Measurements from ENCODE around the gene TPCN2. TPM values are rescaled to one million over a fixed set of nuclear protein-coding genes. Genes with fewer than 3 reads are reported as not detected.

Gene TPCN2
- total and polyA plus RNA-seq, 2 donors from 2014 or later = 12.9 to 22.4 TPM

- Histone ChIP-seq H3K27me3 (ENCODE audit: control insufficient read depth, insufficient read depth, low read length) (no peaks in the 10 kb centered on the region), H3K9ac (ENCODE audit: low read length in 3 of 3) (no peak overlapping the region), H3K36me3 (ENCODE audit: control insufficient read depth in 2 of 3, insufficient read depth in 3 of 3, low read length in 3 of 3) (no peaks in the 10 kb centered on the region), H3K9me3 (ENCODE audit: control insufficient read depth in 2 of 3, insufficient read depth in 1 of 3, low read length in 3 of 3) (no peaks in the 10 kb centered on the region), H3K27ac (ENCODE audit: low read depth in 2 of 2, low read length in 2 of 2) (no peak overlapping the region), H3K4me3 (ENCODE audit: low read length in 3 of 3) (no peak overlapping the region), H3K4me1 (ENCODE audit: control insufficient read depth in 2 of 3, insufficient read depth in 2 of 3, low read depth in 1 of 3, low read length in 3 of 3) (no peaks in the 10 kb centered on the region)
- TF ChIP-seq, protein P1, sequence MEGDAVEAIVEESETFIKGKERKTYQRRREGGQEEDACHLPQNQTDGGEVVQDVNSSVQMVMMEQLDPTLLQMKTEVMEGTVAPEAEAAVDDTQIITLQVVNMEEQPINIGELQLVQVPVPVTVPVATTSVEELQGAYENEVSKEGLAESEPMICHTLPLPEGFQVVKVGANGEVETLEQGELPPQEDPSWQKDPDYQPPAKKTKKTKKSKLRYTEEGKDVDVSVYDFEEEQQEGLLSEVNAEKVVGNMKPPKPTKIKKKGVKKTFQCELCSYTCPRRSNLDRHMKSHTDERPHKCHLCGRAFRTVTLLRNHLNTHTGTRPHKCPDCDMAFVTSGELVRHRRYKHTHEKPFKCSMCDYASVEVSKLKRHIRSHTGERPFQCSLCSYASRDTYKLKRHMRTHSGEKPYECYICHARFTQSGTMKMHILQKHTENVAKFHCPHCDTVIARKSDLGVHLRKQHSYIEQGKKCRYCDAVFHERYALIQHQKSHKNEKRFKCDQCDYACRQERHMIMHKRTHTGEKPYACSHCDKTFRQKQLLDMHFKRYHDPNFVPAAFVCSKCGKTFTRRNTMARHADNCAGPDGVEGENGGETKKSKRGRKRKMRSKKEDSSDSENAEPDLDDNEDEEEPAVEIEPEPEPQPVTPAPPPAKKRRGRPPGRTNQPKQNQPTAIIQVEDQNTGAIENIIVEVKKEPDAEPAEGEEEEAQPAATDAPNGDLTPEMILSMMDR (IDR thresholded peaks at IDR 0.05; ENCODE audit: borderline replicate concordance, extremely low read depth, insufficient read depth) = no peak
- intact Hi-C loops (cut with DNase I) = no loop called here
- FAIRE-seq = no peak
- DNase-seq = peak in 2 of 5 donors; percentile 58 to 68
Observed at GRCh38 chr11:69178819-69179482, 130.2 kb downstream of the TPCN2 start.

DNA sequence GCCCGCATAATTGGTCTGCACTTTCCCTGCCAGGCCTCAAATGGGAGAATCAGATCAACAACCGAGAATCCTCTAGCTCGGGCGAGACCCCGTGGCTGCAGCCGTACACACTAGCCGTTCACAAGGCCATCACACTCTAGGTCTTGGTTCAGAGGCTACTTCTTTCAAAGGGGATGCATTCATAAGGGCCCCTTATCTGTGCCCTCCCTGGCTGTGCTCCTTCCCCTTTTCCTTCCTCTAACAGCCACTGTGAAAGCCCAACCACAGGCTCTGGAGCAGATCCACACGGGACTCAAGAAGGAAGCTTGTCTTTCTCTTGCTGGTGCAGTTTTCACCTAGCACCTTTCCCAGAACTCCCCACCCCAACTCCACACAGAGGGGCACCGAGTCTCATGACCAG is 131.5 kb downstream of the TPCN2 start:
- no peak for FAIRE-seq
- intact Hi-C loops (cut with DNase I) = no loop called here
- DNase-seq = no peak
- Histone ChIP-seq H3K9me3 (ENCODE audit: control insufficient read depth in 2 of 3, insufficient read depth in 1 of 3, low read length in 3 of 3) (no peaks in the 10 kb centered on the region), H3K27ac (ENCODE audit: low read depth in 2 of 2, low read length in 2 of 2) (no peak overlapping the region), H3K36me3 (ENCODE audit: control insufficient read depth in 2 of 3, insufficient read depth in 3 of 3, low read length in 3 of 3) (no peaks in the 10 kb centered on the region), H3K4me1 (ENCODE audit: control insufficient read depth in 2 of 3, insufficient read depth in 2 of 3, low read depth in 1 of 3, low read length in 3 of 3) (no peaks in the 10 kb centered on the region), H3K9ac (ENCODE audit: low read length in 3 of 3) (no peak overlapping the region), H3K27me3 (ENCODE audit: control insufficient read depth, insufficient read depth, low read length) (no peaks in the 10 kb centered on the region), H3K4me3 (ENCODE audit: low read length in 3 of 3) (no peak overlapping the region)
- TF ChIP-seq, protein P1 (IDR thresholded peaks at IDR 0.05; ENCODE audit: borderline replicate concordance, extremely low read depth, insufficient read depth) = no peak

DNA sequence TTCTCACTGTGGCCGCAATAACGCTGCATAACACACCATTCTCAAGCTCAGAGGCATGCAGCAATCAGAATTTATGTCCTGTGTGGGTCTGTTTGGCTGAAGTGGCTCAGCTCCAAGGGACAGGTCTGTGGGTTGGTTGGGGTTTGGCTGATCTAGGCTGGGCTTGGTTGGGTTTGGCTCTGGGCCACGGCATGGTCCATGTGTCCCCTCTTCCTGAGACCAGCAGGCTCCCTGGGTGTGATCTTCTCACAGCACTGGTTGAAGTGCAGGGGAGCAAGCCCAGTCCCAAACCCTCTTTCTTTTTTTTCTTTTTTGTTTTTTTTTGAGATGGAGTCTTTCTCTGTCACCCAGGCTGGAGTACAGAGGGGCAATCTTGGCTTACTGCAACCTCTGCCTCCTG is 132.0 kb downstream of the TPCN2 start:
- no peaks in the 10 kb centered on the region for H3K27me3 ChIP-seq (ENCODE audit: control insufficient read depth, insufficient read depth, low read length)
- no peak for FAIRE-seq

More for the DNA sequence above, 132.0 kb downstream of the TPCN2 start:
- H3K36me3 ChIP-seq (ENCODE audit: control insufficient read depth in 2 of 3, insufficient read depth in 3 of 3, low read length in 3 of 3) = no peaks in the 10 kb centered on the region
- TF ChIP-seq, protein P1 (IDR thresholded peaks at IDR 0.05; ENCODE audit: borderline replicate concordance, extremely low read depth, insufficient read depth) = no peak
- no peaks in the 10 kb centered on the region for H3K4me1 ChIP-seq (ENCODE audit: control insufficient read depth in 2 of 3, insufficient read depth in 2 of 3, low read depth in 1 of 3, low read length in 3 of 3)
- H3K4me3 ChIP-seq (ENCODE audit: low read length in 3 of 3) = no peak overlapping the region
- no peak overlapping the region for H3K9ac ChIP-seq (ENCODE audit: low read length in 3 of 3)
- DNase-seq = no peak
- intact Hi-C loops (cut with DNase I) = no loop called here
- no peak overlapping the region for H3K27ac ChIP-seq (ENCODE audit: low read depth in 2 of 2, low read length in 2 of 2)
- no peaks in the 10 kb centered on the region for H3K9me3 ChIP-seq (ENCODE audit: control insufficient read depth in 2 of 3, insufficient read depth in 1 of 3, low read length in 3 of 3)
